ENCODE measurements around the gene FAM89B. TPM values are rescaled to one million over a fixed set of nuclear protein-coding genes. Genes with fewer than 3 reads are reported as not detected.

Gene FAM89B
- total and polyA plus RNA-seq, 7 donors = 34.0 to 96.7 (median 63.3) TPM

GRCh38 chr11:65537296-65537597, 35.1 kb upstream of the FAM89B start:
- H3K9me3 ChIP-seq = no peaks in the 10 kb centered on the region
- no peak overlapping the region for H3K4me3 ChIP-seq
- peaks cover 0 to 30% (median 26%) of the 10 kb centered on the region in 4 donors for H3K4me1 ChIP-seq
- TF ChIP-seq POLR2AphosphoS5 (IDR thresholded peaks at IDR 0.05) (no peak), EP300 (IDR thresholded peaks at IDR 0.05) (no peak), CTCF (IDR thresholded peaks at IDR 0.05) (no peak), POLR2A (IDR thresholded peaks at IDR 0.05) (no peak)
- peaks cover 7 to 70% (median 38%) of the 10 kb centered on the region in 4 donors for H3K36me3 ChIP-seq
- WGBS, 2 donors = 84 to 88% methylated on average over 2 of the region's 2 CpGs
- no peak overlapping the region for H3K27ac ChIP-seq
- intact Hi-C loops (cut with DNase I) = no loop called here
- no peak for DNase-seq
- no peaks in the 10 kb centered on the region for H3K27me3 ChIP-seq

- peaks cover 2 to 67% (median 34%) of the 10 kb centered on the region in 4 donors for H3K36me3 ChIP-seq
- 88 to 89% methylated on average over 18 of the region's 18 CpGs for WGBS, 2 donors
- no peaks in the 10 kb centered on the region for H3K27me3 ChIP-seq
- peak; percentile 64 for DNase-seq
- no peaks in the 10 kb centered on the region for H3K9me3 ChIP-seq
- no peak overlapping the region for H3K4me3 ChIP-seq
- intact Hi-C loops (cut with DNase I) = no loop called here
- no peak overlapping the region for H3K27ac ChIP-seq
- TF ChIP-seq CTCF (IDR thresholded peaks at IDR 0.05) (no peak), EP300 (IDR thresholded peaks at IDR 0.05) (no peak), POLR2A (IDR thresholded peaks at IDR 0.05) (no peak), POLR2AphosphoS5 (IDR thresholded peaks at IDR 0.05) (no peak)
- H3K4me1 ChIP-seq = peaks cover 0 to 30% (median 26%) of the 10 kb centered on the region in 4 donors
These were observed 34.6 kb upstream of the FAM89B start for GRCh38 chr11:65537620-65538231.

- intact Hi-C loops (cut with DNase I) = no loop called here
- 90 to 91% methylated on average over 43 of the region's 43 CpGs for WGBS, 2 donors
- Histone ChIP-seq H3K9me3 (no peaks in the 10 kb centered on the region), H3K36me3 (peaks cover 0 to 67% (median 29%) of the 10 kb centered on the region in 4 donors), H3K4me1 (peaks cover 0 to 30% (median 26%) of the 10 kb centered on the region in 4 donors), H3K27ac (peak overlapping the region in 1 of 4 donors; percentile 94), H3K27me3 (no peaks in the 10 kb centered on the region), H3K4me3 (no peak overlapping the region)
- peak; percentile 68 for DNase-seq
- TF ChIP-seq POLR2AphosphoS5 (IDR thresholded peaks at IDR 0.05) = peak in 1 of 4 donors; percentile 15
- TF ChIP-seq EP300 (IDR thresholded peaks at IDR 0.05) = no peak
- no peak for TF ChIP-seq POLR2A (IDR thresholded peaks at IDR 0.05)
These were observed 34.0 kb upstream of the FAM89B start for GRCh38 chr11:65538232-65538914.

- H3K27ac ChIP-seq = peak overlapping the region; percentile 90 to 94 (median 91)
- no peaks in the 10 kb centered on the region for H3K27me3 ChIP-seq
- intact Hi-C loops (cut with DNase I) = no loop called here
- peaks cover 0 to 30% (median 26%) of the 10 kb centered on the region in 4 donors for H3K4me1 ChIP-seq
- H3K36me3 ChIP-seq = peaks cover 0 to 63% (median 28%) of the 10 kb centered on the region in 4 donors
- peak in 1 of 4 donors; percentile 1 for TF ChIP-seq POLR2AphosphoS5 (IDR thresholded peaks at IDR 0.05)
- no peak for TF ChIP-seq POLR2A (IDR thresholded peaks at IDR 0.05)
- peak; percentile 70 for DNase-seq
- no peaks in the 10 kb centered on the region for H3K9me3 ChIP-seq
- WGBS, 2 donors = 89% methylated on average over 92 of the region's 92 CpGs
- H3K4me3 ChIP-seq = peak overlapping the region in 3 of 4 donors; percentile 50 to 52 (median 51)
These were observed 33.2 kb upstream of the FAM89B start for GRCh38 chr11:65538915-65539743.

- H3K4me3 ChIP-seq = peak overlapping the region; percentile 31 to 52 (median 50)
- H3K9me3 ChIP-seq = no peaks in the 10 kb centered on the region
- WGBS, 2 donors = 5 to 15% methylated on average over 60 of the region's 60 CpGs
- peaks cover 0 to 30% (median 26%) of the 10 kb centered on the region in 4 donors for H3K4me1 ChIP-seq
- H3K27ac ChIP-seq = peak overlapping the region; percentile 90 to 94 (median 91)
- H3K27me3 ChIP-seq = no peaks in the 10 kb centered on the region
- peaks cover 0 to 56% (median 28%) of the 10 kb centered on the region in 4 donors for H3K36me3 ChIP-seq
- intact Hi-C loops (cut with DNase I) = loop anchor here (1.0 to 5.0 kb wide), 3 partner anchors 17 to 67 kb away; no protein-coding TSS in a partner anchor
- no peak for DNase-seq
- TF ChIP-seq POLR2AphosphoS5 (IDR thresholded peaks at IDR 0.05) = no peak
- TF ChIP-seq POLR2A (IDR thresholded peaks at IDR 0.05) = no peak
- no peak for TF ChIP-seq CTCF (IDR thresholded peaks at IDR 0.05)
- no peak for TF ChIP-seq EP300 (IDR thresholded peaks at IDR 0.05)
These were observed 32.5 kb upstream of the FAM89B start for GRCh38 chr11:65539744-65540289.

Data from sigmoid colon (tissue), 7 donors.